Mammary epithelial cell (primary cell): Measurements from ENCODE around the gene KCNJ5.

Source experiments
- EZH2 ChIP-seq: IDR thresholded peaks from 2 replicates; pipeline ENCODE4 v1.6.1; 2012; ENCODE audit warnings: low read length, inconsistent platforms, borderline replicate concordance
- TF ChIP-seq, protein P1 (sequence below), 2 donors: IDR thresholded peaks in 1 of 2; conservative IDR thresholded peaks in 1 of 2; 2 replicates each; pipeline ENCODE4 v1.5.1; 2011 to 2012; ENCODE audit warnings: inconsistent platforms in 2 of 2, low read length in 2 of 2, mild to moderate bottlenecking in 2 of 2, control low read depth in 1 of 2, low read depth in 1 of 2; ENCODE audit not compliant: insufficient read depth in 1 of 2; ENCODE audit errors: extremely low read depth in 1 of 2

DNA sequence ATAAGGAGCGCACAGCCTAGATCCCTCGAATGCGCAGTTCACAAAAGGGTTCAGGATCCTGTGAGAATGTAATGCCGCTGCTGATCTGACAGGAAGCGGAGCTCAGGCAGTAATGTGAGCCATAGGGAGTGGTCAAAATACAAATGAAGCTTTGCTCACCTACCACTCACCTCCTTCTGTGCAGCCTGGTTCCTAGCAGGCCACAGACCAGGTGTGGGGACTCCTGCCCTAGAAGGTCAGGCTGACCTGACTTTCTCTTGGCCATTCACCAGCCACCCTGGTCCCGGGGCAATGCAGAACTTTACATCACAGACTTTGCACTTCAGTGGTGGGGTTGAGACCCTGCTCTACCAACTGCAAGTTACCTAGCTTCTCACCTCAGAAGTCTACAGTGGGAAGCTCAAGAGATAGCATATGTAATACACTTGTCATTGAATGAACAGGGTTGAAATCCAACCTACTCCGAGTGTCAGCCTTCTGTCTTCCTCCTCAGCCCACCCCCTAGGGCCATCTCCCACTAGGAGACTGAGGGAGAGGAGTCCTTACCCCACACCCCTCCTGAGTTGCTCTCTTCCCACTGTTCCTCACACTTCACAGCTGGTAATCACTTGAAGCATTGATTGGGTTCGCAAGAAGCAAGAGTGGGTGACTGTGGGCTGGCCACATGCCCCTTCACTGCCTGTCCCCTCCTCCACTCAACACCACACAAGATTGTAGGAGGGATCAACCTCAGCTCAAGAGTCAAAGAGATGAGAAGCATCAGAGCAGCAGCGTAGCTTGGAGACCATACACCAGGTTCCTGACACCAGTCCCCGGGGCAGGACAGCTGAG lies 22.1 kb upstream of the KCNJ5 start:
- no peak for TF ChIP-seq EZH2
- TF ChIP-seq, protein P1, sequence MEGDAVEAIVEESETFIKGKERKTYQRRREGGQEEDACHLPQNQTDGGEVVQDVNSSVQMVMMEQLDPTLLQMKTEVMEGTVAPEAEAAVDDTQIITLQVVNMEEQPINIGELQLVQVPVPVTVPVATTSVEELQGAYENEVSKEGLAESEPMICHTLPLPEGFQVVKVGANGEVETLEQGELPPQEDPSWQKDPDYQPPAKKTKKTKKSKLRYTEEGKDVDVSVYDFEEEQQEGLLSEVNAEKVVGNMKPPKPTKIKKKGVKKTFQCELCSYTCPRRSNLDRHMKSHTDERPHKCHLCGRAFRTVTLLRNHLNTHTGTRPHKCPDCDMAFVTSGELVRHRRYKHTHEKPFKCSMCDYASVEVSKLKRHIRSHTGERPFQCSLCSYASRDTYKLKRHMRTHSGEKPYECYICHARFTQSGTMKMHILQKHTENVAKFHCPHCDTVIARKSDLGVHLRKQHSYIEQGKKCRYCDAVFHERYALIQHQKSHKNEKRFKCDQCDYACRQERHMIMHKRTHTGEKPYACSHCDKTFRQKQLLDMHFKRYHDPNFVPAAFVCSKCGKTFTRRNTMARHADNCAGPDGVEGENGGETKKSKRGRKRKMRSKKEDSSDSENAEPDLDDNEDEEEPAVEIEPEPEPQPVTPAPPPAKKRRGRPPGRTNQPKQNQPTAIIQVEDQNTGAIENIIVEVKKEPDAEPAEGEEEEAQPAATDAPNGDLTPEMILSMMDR (conservative IDR thresholded peaks at IDR 0.05 in 1 of 2, IDR thresholded peaks at IDR 0.05 in 1 of 2; ENCODE audit: extremely low read depth in 1 of 2, insufficient read depth in 1 of 2, low read depth in 1 of 2, low read length in 2 of 2): no peak
